Measurements from ENCODE around the gene TPSAB1.

Gene TPSAB1

GRCh38 chr16:1281517-1281916, 41.0 kb downstream of the TPSAB1 start:
- H3K79me2 ChIP-seq (ENCODE audit: control insufficient read depth, insufficient read depth, low read length, unreplicated experiment), result no peaks in the 10 kb centered on the region
- no peak overlapping the region for H3K27ac ChIP-seq (ENCODE audit: low read depth, low read length)
- H3K27me3 ChIP-seq (ENCODE audit: insufficient read depth, low read length), result peaks cover 51% of the 10 kb centered on the region
- H3K36me3 ChIP-seq (ENCODE audit: insufficient read depth, low read length), result no peaks in the 10 kb centered on the region
- no peak overlapping the region for H3K4me3 ChIP-seq (ENCODE audit: low read depth, low read length)
- H3K4me1 ChIP-seq (ENCODE audit: control insufficient read depth, insufficient read depth, low read length, unreplicated experiment), result no peaks in the 10 kb centered on the region
- H2AFZ ChIP-seq (ENCODE audit: low read length, unreplicated experiment), result no peak overlapping the region

DNA sequence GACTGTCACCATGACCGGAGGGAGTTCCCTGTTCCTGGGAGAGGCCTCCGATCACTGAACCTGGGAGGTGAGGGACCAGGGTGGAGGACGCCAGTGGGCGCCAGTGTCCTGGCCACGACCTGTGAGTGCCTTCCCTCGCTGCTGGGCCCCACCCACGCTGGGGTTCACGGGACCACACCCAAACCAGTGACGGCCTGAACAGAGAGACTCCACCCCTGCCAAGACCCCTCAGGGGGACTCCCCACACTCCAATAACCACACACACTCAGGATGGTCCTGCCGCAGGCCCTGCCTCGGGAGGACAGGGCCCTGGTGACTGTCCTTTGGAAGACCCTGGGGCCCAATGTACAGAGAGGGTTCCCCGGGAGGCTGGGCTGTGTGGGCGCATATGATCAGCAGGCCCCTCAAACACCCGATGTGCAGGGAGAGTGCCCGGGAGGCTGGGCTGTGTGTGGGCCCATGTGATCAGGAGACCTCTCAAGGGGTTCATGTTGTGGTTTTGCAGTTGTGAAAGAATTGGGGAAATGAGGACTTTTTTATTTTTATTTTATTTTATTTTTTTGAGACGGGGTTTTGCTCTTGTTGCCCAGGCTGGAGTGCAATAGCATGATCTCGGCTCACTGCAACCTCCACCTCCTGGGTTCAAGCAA, 41.9 kb downstream of the TPSAB1 start:
- Histone ChIP-seq H3K4me3 (ENCODE audit: low read depth, low read length) (no peak overlapping the region), H3K4me1 (ENCODE audit: control insufficient read depth, insufficient read depth, low read length, unreplicated experiment) (no peaks in the 10 kb centered on the region), H3K27ac (ENCODE audit: low read depth, low read length) (no peak overlapping the region), H3K27me3 (ENCODE audit: insufficient read depth, low read length) (peaks cover 49% of the 10 kb centered on the region), H3K36me3 (ENCODE audit: insufficient read depth, low read length) (no peaks in the 10 kb centered on the region), H2AFZ (ENCODE audit: low read length, unreplicated experiment) (no peak overlapping the region), H3K79me2 (ENCODE audit: control insufficient read depth, insufficient read depth, low read length, unreplicated experiment) (no peaks in the 10 kb centered on the region)

DNA sequence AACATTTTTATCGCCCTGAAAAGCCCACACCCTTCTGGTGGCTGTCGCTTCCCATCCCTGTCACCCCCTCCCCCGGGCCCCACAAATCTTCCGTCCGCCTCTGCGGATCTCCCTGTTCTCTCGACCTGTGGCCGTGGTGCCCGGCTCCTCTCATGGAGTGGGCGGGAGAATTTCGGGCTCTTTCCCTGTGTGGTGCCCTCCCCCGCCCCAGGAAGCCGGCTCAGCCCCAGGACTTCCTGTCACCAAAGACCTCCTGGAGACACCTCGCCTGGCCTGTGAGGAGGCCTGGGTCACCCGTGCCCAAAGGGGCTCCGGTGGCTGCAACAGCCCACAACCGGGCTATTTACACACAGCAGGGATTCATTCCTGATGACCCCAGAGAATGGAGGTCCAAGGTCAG, 42.8 kb downstream of the TPSAB1 start:
- Histone ChIP-seq H3K4me1 (ENCODE audit: control insufficient read depth, insufficient read depth, low read length, unreplicated experiment) (no peaks in the 10 kb centered on the region), H3K79me2 (ENCODE audit: control insufficient read depth, insufficient read depth, low read length, unreplicated experiment) (no peaks in the 10 kb centered on the region), H2AFZ (ENCODE audit: low read length, unreplicated experiment) (no peak overlapping the region), H3K27me3 (ENCODE audit: insufficient read depth, low read length) (peaks cover 53% of the 10 kb centered on the region), H3K4me3 (ENCODE audit: low read depth, low read length) (no peak overlapping the region), H3K27ac (ENCODE audit: low read depth, low read length) (no peak overlapping the region), H3K36me3 (ENCODE audit: insufficient read depth, low read length) (no peaks in the 10 kb centered on the region)

DNA sequence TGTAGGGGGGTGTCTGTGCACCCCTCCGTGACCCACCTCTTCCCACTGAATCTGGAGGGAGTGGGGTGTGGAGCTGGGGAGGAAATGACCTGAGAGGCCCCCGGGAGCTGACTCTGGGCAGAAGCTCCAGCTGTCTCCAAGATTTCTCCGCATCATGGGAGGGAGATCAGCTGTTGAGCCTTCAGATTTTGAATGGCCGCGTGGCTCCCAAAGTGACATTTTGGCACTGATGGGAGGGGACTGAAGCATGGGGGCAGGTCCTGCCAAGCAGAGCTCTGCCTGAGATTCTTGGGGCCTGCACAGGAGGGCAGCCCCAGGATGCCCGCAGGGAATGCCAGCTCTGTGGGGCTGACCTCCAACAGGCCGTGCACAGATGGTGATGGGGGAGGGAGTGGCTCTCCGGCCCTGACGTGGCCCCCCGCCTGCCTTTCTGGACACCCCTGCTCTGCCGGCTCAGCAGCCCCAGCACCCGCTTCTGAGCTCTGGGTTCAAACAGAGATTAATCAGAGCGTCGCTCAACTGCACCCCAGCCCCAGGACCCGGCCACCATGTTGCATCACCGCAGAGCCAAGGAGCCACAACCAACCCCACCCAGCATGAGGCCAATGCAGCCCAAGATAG, 43.6 kb downstream of the TPSAB1 start:
- Histone ChIP-seq H3K4me3 (ENCODE audit: low read depth, low read length) (no peak overlapping the region), H2AFZ (ENCODE audit: low read length, unreplicated experiment) (no peak overlapping the region), H3K27me3 (ENCODE audit: insufficient read depth, low read length) (peaks cover 54% of the 10 kb centered on the region), H3K36me3 (ENCODE audit: insufficient read depth, low read length) (no peaks in the 10 kb centered on the region), H3K79me2 (ENCODE audit: control insufficient read depth, insufficient read depth, low read length, unreplicated experiment) (no peaks in the 10 kb centered on the region), H3K27ac (ENCODE audit: low read depth, low read length) (no peak overlapping the region), H3K4me1 (ENCODE audit: control insufficient read depth, insufficient read depth, low read length, unreplicated experiment) (no peaks in the 10 kb centered on the region)

- peaks cover 57% of the 10 kb centered on the region for H3K27me3 ChIP-seq (ENCODE audit: insufficient read depth, low read length)
- no peaks in the 10 kb centered on the region for H3K4me1 ChIP-seq (ENCODE audit: control insufficient read depth, insufficient read depth, low read length, unreplicated experiment)
- H3K79me2 ChIP-seq (ENCODE audit: control insufficient read depth, insufficient read depth, low read length, unreplicated experiment), result no peaks in the 10 kb centered on the region
- H3K27ac ChIP-seq (ENCODE audit: low read depth, low read length), result no peak overlapping the region
- H2AFZ ChIP-seq (ENCODE audit: low read length, unreplicated experiment), result no peak overlapping the region
- H3K36me3 ChIP-seq (ENCODE audit: insufficient read depth, low read length), result no peaks in the 10 kb centered on the region
- H3K4me3 ChIP-seq (ENCODE audit: low read depth, low read length), result no peak overlapping the region
These were observed 45.4 kb downstream of the TPSAB1 start for GRCh38 chr16:1285669-1286512.

DNA sequence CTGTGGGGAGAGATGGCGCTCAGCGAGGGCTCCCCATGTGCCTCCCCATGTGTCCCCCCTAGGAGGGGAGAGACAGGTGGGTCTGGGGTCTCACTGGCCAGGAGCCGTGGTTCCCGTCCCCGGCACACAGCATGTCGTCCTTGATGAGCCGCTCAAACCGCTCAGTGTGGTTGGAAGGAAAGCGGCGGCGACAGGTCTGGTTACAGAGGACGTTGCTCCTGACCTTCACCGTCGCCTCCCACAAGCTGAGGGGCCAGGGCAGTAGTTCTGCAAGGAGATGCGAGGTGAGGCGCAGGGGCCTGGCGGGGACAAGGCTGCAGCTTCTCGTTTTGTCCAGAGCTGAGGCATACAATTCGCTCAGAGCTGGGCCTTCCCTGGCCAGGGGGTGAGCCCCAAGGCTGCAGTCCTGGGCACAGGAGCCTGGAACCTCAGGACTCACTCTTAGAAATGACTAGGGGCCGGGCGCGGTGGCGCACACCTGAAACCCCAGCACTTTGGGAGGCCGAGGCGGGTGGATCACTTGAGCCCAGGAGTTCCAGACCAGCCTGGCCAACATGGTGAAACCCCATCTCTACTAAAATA, 46.1 kb downstream of the TPSAB1 start:
- Histone ChIP-seq H3K4me1 (ENCODE audit: control insufficient read depth, insufficient read depth, low read length, unreplicated experiment) (no peaks in the 10 kb centered on the region), H3K27ac (ENCODE audit: low read depth, low read length) (no peak overlapping the region), H3K79me2 (ENCODE audit: control insufficient read depth, insufficient read depth, low read length, unreplicated experiment) (no peaks in the 10 kb centered on the region), H3K27me3 (ENCODE audit: insufficient read depth, low read length) (peaks cover 64% of the 10 kb centered on the region), H3K4me3 (ENCODE audit: low read depth, low read length) (no peak overlapping the region), H2AFZ (ENCODE audit: low read length, unreplicated experiment) (no peak overlapping the region), H3K36me3 (ENCODE audit: insufficient read depth, low read length) (no peaks in the 10 kb centered on the region)

DNA sequence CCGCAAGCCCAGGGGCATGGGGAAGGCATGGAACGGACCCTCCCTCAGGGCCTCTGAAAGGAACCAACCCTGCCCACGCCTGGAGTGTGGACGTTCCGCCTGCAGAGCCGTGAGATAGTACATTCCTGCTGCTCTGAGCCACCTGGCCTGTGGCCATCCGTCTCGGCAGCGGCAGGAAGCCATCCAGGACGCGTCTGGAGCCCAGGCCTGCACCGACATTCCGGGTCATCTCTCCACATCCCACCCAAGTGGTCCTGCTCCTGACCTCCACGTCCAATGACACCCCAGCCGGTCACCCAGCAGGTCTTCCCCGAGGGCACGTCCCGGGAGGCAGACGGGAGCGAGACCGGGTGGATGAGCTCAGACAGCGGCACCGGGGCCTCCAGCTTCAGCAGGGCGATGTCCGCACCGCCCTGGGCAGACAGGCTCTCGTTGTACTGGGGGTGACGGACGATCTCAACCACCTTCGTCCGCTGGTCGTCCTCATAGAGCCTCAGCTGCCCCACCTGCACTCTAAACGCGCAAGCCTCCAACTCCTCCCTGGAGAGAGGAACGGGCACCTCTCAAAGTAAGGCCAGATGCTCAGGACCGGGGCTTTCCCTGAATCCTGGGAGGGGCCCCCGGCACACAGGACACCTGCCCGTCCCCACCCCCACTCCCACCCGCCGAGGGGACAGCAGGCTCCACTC, 47.6 kb downstream of the TPSAB1 start:
- no peak overlapping the region for H3K27ac ChIP-seq (ENCODE audit: low read depth, low read length)
- H3K4me1 ChIP-seq (ENCODE audit: control insufficient read depth, insufficient read depth, low read length, unreplicated experiment), result no peaks in the 10 kb centered on the region
- no peak overlapping the region for H3K4me3 ChIP-seq (ENCODE audit: low read depth, low read length)
- peaks cover 66% of the 10 kb centered on the region for H3K27me3 ChIP-seq (ENCODE audit: insufficient read depth, low read length)
- no peaks in the 10 kb centered on the region for H3K36me3 ChIP-seq (ENCODE audit: insufficient read depth, low read length)
- H2AFZ ChIP-seq (ENCODE audit: low read length, unreplicated experiment), result no peak overlapping the region
- H3K79me2 ChIP-seq (ENCODE audit: control insufficient read depth, insufficient read depth, low read length, unreplicated experiment), result no peaks in the 10 kb centered on the region

- no peak overlapping the region for H3K4me3 ChIP-seq (ENCODE audit: low read depth, low read length)
- H3K79me2 ChIP-seq (ENCODE audit: control insufficient read depth, insufficient read depth, low read length, unreplicated experiment), result no peaks in the 10 kb centered on the region
- no peaks in the 10 kb centered on the region for H3K4me1 ChIP-seq (ENCODE audit: control insufficient read depth, insufficient read depth, low read length, unreplicated experiment)
- no peaks in the 10 kb centered on the region for H3K36me3 ChIP-seq (ENCODE audit: insufficient read depth, low read length)
- H2AFZ ChIP-seq (ENCODE audit: low read length, unreplicated experiment), result no peak overlapping the region
- H3K27ac ChIP-seq (ENCODE audit: low read depth, low read length), result no peak overlapping the region
- H3K27me3 ChIP-seq (ENCODE audit: insufficient read depth, low read length), result peaks cover 58% of the 10 kb centered on the region
These were observed 48.4 kb downstream of the TPSAB1 start for GRCh38 chr16:1288813-1289476.

DNA sequence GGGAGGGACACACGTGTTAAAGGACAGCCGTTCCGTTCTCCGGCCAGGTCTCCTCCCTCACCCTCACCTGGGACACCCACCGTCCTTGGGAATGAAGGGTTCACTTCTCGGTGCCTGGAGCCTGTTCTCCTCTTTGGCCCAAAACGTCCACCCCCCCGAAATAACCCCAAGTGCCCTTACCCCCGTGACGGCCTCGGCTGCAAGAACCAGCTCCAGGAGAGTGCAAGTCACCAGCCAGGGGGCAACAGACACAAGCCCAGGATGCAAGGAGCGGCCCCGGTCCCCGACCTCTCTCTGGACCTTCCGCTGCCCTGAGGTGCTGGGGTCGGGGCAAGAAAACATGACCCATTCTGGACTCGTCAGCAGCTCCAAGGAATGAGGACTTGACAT, 49.0 kb downstream of the TPSAB1 start:
- H3K27me3 ChIP-seq (ENCODE audit: insufficient read depth, low read length), result peaks cover 57% of the 10 kb centered on the region
- H2AFZ ChIP-seq (ENCODE audit: low read length, unreplicated experiment), result no peak overlapping the region
- no peak overlapping the region for H3K4me3 ChIP-seq (ENCODE audit: low read depth, low read length)
- no peaks in the 10 kb centered on the region for H3K79me2 ChIP-seq (ENCODE audit: control insufficient read depth, insufficient read depth, low read length, unreplicated experiment)
- H3K27ac ChIP-seq (ENCODE audit: low read depth, low read length), result no peak overlapping the region
- H3K36me3 ChIP-seq (ENCODE audit: insufficient read depth, low read length), result no peaks in the 10 kb centered on the region
- no peaks in the 10 kb centered on the region for H3K4me1 ChIP-seq (ENCODE audit: control insufficient read depth, insufficient read depth, low read length, unreplicated experiment)

- no peaks in the 10 kb centered on the region for H3K36me3 ChIP-seq (ENCODE audit: insufficient read depth, low read length)
- H2AFZ ChIP-seq (ENCODE audit: low read length, unreplicated experiment), result no peak overlapping the region
- H3K4me1 ChIP-seq (ENCODE audit: control insufficient read depth, insufficient read depth, low read length, unreplicated experiment), result no peaks in the 10 kb centered on the region
- H3K27ac ChIP-seq (ENCODE audit: low read depth, low read length), result no peak overlapping the region
- no peaks in the 10 kb centered on the region for H3K79me2 ChIP-seq (ENCODE audit: control insufficient read depth, insufficient read depth, low read length, unreplicated experiment)
- H3K4me3 ChIP-seq (ENCODE audit: low read depth, low read length), result no peak overlapping the region
- H3K27me3 ChIP-seq (ENCODE audit: insufficient read depth, low read length), result peaks cover 57% of the 10 kb centered on the region
These were observed 49.6 kb downstream of the TPSAB1 start for GRCh38 chr16:1290063-1290501.
